Activated B cell treated with CpG ODN at 0.5 μM for 24 hours (primary cell): ENCODE results near the gene GIPC1. TPM values are rescaled to one million over a fixed set of nuclear protein-coding genes. Genes with fewer than 3 reads are reported as not detected.
"Not testable (repeated sequence)": the region's sequence is repeated elsewhere in the genome, so short reads cannot be mapped to it uniquely, and the experiment has no call there.

Source experiments
- ATAC-seq: fragments of 200-7000 bp; cut with Tn5 transposase; one replicate; pipeline ENCODE4 v1.10.0; 2021; ENCODE audit warnings: low read depth, mild to moderate bottlenecking, moderate library complexity
- CTCF ChIA-PET: fragments of 350-600 bp; sonication (Branson Sonifier 250); formaldehyde crosslinking; loops from one replicate; lab custom pipeline; 2021; ENCODE audit warnings: antibody characterized with exemption; lab: Charles Lee
- POLR2A ChIA-PET: fragments of 350-600 bp; sonication (Branson Sonifier 250); formaldehyde crosslinking; loops from one replicate; lab custom pipeline; 2021; ENCODE audit warnings: antibody characterized with exemption; lab: Charles Lee
- DNase-seq: peaks from one replicate; pipeline ENCODE4 v3.0.0; 2022
- H3K27ac Mint-ChIP-seq: one replicate; pipeline ENCODE4 v1.8.0; 2020; ENCODE audit warnings: mixed read lengths
- H3K27me3 Mint-ChIP-seq: one replicate; pipeline ENCODE4 v1.8.0; 2021; ENCODE audit warnings: mixed read lengths
- H3K36me3 Mint-ChIP-seq: one replicate; pipeline ENCODE4 v1.8.0; 2021; ENCODE audit warnings: low read depth, mixed read lengths
- H3K4me1 Mint-ChIP-seq: one replicate; pipeline ENCODE4 v1.8.0; 2021; ENCODE audit warnings: mixed read lengths
- H3K4me3 Mint-ChIP-seq: one replicate; pipeline ENCODE4 v1.8.0; 2020; ENCODE audit warnings: mild to moderate bottlenecking, mixed read lengths
- H3K9me3 Mint-ChIP-seq: one replicate; pipeline ENCODE4 v1.8.0; 2020; ENCODE audit warnings: mixed read lengths
- CTCF ChIP-seq: fragments of 200-600 bp; IDR thresholded peaks from one replicate; pipeline ENCODE4 v1.8.0; 2022; ENCODE audit warnings: antibody characterized with exemption, mild to moderate bottlenecking
- intact Hi-C: fragments of 100-400 bp; cut with micrococcal nuclease; formaldehyde crosslinking; loops from one replicate; pipeline ENCODE4 v1.15.1; 2024
- total RNA-seq: library from RNA; stranded (reverse); gene quantifications from 2 replicates; pipeline ENCODE4 v1.2.3, GENCODE V29; 2022

The GIPC1 gene
- total RNA-seq, 1 donor from 2014 or later: 15.3 TPM

GRCh38 chr19:14510311-14511228 is 14.6 kb upstream of the GIPC1 start:
- H3K4me1 Mint-ChIP-seq: peaks cover 12% of the 10 kb centered on the region
- ChIA-PET POLR2A (interaction anchor here (1.2 kb wide), 1 partner anchor 40 kb away, joined by 3 read pairs; no protein-coding TSS in a partner anchor), CTCF (no interaction called here)
- no peaks in the 10 kb centered on the region for H3K9me3 Mint-ChIP-seq
- no peak for TF ChIP-seq CTCF
- ATAC-seq (no peak), DNase-seq (no peak)
- H3K4me3 Mint-ChIP-seq: no peak overlapping the region
- H3K27me3 Mint-ChIP-seq: no peaks in the 10 kb centered on the region
- intact Hi-C loops: no loop called here
- peaks cover 22% of the 10 kb centered on the region for H3K36me3 Mint-ChIP-seq
- no peak overlapping the region for H3K27ac Mint-ChIP-seq

GRCh38 chr19:14507704-14508542 is 12.0 kb upstream of the GIPC1 start:
- CTCF ChIA-PET: no interaction called here
- ATAC-seq (no peak), DNase-seq (no peak)
- POLR2A ChIA-PET: interaction anchor here (0.7 to 1.2 kb wide), 3 partner anchors 11 to 89 kb away, joined by 5 to 7 read pairs (median 5); no protein-coding TSS in a partner anchor
- Mint-ChIP-seq H3K27me3 (peaks cover 2% of the 10 kb centered on the region), H3K27ac (no peak overlapping the region), H3K9me3 (no peaks in the 10 kb centered on the region), H3K4me1 (peaks cover 3% of the 10 kb centered on the region), H3K4me3 (no peak overlapping the region), H3K36me3 (no peaks in the 10 kb centered on the region)
- TF ChIP-seq CTCF: no peak
- intact Hi-C loops: no loop called here

- H3K4me3 Mint-ChIP-seq: no peak overlapping the region
- ATAC-seq (peak; percentile 95), DNase-seq (peak; percentile 63)
- intact Hi-C loops: loop anchor here (1.0 kb wide), 1 partner anchor 46 kb away; no protein-coding TSS in a partner anchor
- TF ChIP-seq CTCF: no peak
- no peaks in the 10 kb centered on the region for H3K36me3 Mint-ChIP-seq
- H3K9me3 Mint-ChIP-seq: no peaks in the 10 kb centered on the region
- POLR2A ChIA-PET: interaction anchor here (1.2 kb wide), 1 partner anchor 13 kb away, joined by 5 read pairs; the partner anchor contains the start of gene DNAJB1
- peaks cover 3% of the 10 kb centered on the region for H3K4me1 Mint-ChIP-seq
- CTCF ChIA-PET: interaction anchor here (0.6 to 1.4 kb wide), 3 partner anchors 46 to 1250 kb away, joined by 3 to 6 read pairs (median 5); no protein-coding TSS in a partner anchor
- no peak overlapping the region for H3K27ac Mint-ChIP-seq
- H3K27me3 Mint-ChIP-seq: peaks cover 2% of the 10 kb centered on the region
Measured at GRCh38 chr19:14505488-14506239, 9.7 kb upstream of the GIPC1 start.

- H3K27ac Mint-ChIP-seq, H3K27me3 Mint-ChIP-seq, H3K36me3 Mint-ChIP-seq, intact Hi-C loops, DNase-seq, H3K9me3 Mint-ChIP-seq, H3K4me1 Mint-ChIP-seq, H3K4me3 Mint-ChIP-seq, ATAC-seq: not testable (repeated sequence)
- POLR2A ChIA-PET: interaction anchor here (0.7 to 1.2 kb wide), 2 partner anchors 14 to 772 kb away, joined by 5 to 7 read pairs; partner anchors contain the start of gene DNAJB1
- CTCF ChIA-PET: interaction anchor here (0.8 to 1.4 kb wide), 4 partner anchors 33 to 52 kb away, joined by 3 to 5 read pairs (median 4); no protein-coding TSS in a partner anchor
Measured at GRCh38 chr19:14504575-14504974, 8.6 kb upstream of the GIPC1 start.

GRCh38 chr19:14503285-14503684 is 7.4 kb upstream of the GIPC1 start:
- Mint-ChIP-seq H3K4me1 (peaks cover 3% of the 10 kb centered on the region), H3K27me3 (peaks cover 2% of the 10 kb centered on the region), H3K36me3 (no peaks in the 10 kb centered on the region), H3K9me3 (no peaks in the 10 kb centered on the region), H3K4me3 (no peak overlapping the region), H3K27ac (no peak overlapping the region)
- intact Hi-C loops: no loop called here
- ATAC-seq: no peak
- no peak for DNase-seq
- ChIA-PET POLR2A (no interaction called here), CTCF (no interaction called here)
- no peak for TF ChIP-seq CTCF
